Keratinocyte (primary cell): ENCODE measurements around the gene GIMAP4.

ENCODE experiments used
- EZH2 ChIP-seq: IDR thresholded peaks from one replicate; pipeline ENCODE4 v1.6.1; 2012; ENCODE audit warnings: inconsistent platforms, mild to moderate bottlenecking, low read length, moderate library complexity
- TF ChIP-seq, protein P1 (sequence below), 3 experiments: IDR thresholded peaks in 1 of 3; conservative IDR thresholded peaks in 1 of 3; optimal IDR thresholded peaks in 1 of 3; 2 replicates in 2 of 3; 3 replicates in 1 of 3; pipeline versions ENCODE3 to v1.5.1; 2011; ENCODE audit warnings: low read length in 3 of 3, mild to moderate bottlenecking in 3 of 3, moderate library complexity in 2 of 3, control low read depth in 1 of 3, inconsistent platforms in 1 of 3; ENCODE audit not compliant: insufficient read depth in 2 of 3; ENCODE audit errors: extremely low read depth in 1 of 3

GRCh38 chr7:150613880-150614279 lies 46.7 kb downstream of the GIMAP4 start:
- TF ChIP-seq, protein P1, sequence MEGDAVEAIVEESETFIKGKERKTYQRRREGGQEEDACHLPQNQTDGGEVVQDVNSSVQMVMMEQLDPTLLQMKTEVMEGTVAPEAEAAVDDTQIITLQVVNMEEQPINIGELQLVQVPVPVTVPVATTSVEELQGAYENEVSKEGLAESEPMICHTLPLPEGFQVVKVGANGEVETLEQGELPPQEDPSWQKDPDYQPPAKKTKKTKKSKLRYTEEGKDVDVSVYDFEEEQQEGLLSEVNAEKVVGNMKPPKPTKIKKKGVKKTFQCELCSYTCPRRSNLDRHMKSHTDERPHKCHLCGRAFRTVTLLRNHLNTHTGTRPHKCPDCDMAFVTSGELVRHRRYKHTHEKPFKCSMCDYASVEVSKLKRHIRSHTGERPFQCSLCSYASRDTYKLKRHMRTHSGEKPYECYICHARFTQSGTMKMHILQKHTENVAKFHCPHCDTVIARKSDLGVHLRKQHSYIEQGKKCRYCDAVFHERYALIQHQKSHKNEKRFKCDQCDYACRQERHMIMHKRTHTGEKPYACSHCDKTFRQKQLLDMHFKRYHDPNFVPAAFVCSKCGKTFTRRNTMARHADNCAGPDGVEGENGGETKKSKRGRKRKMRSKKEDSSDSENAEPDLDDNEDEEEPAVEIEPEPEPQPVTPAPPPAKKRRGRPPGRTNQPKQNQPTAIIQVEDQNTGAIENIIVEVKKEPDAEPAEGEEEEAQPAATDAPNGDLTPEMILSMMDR (optimal IDR thresholded peaks at IDR 0.05 in 1 of 3, IDR thresholded peaks at IDR 0.05 in 1 of 3, conservative IDR thresholded peaks at IDR 0.05 in 1 of 3; ENCODE audit: extremely low read depth in 1 of 3, insufficient read depth in 2 of 3, low read length in 3 of 3): no peak
- TF ChIP-seq EZH2: no peak
